ENCODE results near the gene NFAM1.
A peak's percentile ranks its signal among the peaks of the same experiment; 100 is the strongest.

The NFAM1 gene

DNA sequence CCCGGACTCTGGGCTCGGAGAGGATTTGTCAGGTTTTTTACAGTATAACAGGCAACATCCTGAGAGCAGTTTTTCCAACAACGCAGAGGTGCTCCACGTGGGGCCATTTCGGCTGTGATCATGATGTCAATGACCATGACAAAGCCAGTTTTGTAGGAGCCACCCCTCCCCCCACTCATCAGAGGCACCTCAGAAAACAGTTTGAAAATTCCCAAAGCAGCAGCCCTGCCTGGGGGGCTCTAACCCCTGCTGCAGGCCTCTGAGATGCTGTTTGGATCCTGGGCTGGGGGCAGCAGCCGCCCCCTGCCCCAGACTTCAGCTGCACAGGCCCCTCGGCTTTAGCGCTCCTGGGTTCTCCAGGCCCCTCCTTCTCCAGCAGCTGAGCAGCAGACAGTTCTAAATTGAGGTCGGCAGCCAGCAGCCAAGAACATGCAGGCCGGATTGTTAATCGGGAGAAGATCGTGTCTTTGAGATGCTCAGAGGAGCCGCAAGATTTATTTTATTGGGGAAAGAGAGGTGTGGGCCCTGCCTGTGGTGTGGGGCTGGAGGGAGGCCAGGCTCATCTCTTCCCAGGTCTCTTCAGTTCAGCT, 19.4 kb downstream of the NFAM1 start:
- DNase-seq, result no peak

GRCh38 chr22:42410708-42411107, 21.5 kb downstream of the NFAM1 start:
- no peak for DNase-seq

DNA sequence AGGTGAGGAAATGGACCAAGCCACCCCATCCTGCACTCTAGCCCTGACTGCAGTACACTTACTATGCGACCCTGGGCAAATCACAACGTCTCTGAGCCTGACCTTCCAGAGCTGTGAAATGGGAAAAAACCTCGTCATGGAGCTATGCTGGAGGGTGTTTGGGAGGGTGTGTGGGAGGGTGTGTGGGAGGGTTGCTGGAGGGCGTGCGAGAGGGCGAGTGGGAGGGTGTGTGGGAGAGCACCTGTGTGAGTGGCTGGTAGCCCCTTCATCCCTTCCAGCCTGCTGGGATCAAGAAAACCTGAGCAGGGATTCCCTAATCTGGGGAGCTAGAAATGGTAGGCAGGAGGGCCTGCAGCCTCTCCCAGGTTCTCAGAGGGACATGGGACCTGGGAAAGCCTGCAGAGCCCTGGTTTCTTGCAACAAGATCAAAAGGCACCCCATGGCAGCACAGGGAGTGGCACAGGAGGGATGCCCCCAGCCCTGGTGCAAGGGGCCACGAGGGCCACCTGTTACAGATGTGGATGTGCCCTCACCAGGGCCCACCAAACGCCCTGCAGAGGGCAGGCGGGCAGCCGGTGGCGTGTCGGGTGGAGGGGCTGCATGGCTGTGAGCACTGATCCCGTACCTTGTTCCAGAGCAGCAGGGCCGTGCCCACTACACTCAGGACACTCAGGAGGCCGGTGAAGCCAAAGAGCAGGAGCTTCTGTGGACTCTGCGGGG, 23.2 kb downstream of the NFAM1 start:
- no peak for DNase-seq

- DNase-seq, result no peak
Measured at GRCh38 chr22:42408276-42408675, 23.9 kb downstream of the NFAM1 start.

DNA sequence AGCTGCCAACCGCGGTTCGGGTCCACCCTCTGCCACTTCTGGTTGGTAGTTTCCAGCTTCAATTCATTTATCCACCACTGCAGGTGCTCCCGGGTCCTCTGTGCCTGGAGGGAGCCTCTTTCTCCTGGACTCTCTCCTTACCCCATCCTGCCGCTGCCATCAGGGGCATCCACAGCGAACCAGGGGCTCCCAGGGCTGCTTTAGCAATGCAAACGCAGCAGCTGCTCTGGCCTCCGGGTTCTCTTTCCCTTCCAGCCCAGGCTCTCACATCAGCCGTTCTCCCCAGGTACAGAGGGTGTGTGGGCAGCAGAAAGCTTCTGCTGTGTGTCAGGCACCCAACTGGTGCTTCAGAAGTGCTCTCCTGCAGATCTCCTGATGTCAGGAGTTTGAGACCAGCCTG, 27.9 kb downstream of the NFAM1 start:
- DNase-seq, result no peak

DNA sequence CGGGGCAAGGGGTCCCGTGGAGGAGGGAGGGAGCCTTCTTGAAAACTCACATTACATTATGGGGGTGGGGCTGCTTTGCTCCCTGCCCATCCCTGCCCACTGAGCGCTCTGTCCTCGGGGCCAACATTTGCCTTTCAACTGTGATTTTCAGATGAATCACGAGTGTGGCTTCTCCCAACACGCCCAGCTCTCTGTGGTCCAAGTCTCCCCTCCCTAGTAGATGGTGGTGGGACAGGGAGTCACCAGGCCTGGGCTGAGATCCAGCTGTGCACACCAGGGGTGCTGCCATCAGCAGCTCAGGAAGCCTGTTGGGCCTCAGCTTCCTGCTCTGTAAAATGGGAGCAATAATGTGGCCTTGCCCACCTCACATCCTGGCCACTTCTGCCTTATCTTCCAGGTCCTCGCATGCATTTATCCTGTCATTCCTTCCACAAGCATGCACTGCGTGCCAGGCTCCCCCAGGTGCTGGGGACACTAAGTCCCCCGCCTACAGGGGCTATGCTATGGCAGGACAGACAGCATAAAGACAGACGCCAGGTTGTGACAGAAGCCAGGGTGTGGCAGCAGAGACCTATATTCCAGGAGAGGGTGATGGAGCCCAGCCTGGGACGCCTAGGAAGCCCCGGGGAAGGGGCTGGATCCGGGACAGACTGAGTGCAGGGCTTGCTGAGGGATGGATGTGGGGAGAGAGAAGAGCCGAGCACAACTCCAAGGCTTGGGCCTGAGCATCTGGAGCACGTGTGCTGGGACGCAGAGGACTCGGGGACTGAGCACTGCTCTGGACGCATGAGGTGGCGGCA, 30.5 kb downstream of the NFAM1 start:
- DNase-seq, result no peak

DNA sequence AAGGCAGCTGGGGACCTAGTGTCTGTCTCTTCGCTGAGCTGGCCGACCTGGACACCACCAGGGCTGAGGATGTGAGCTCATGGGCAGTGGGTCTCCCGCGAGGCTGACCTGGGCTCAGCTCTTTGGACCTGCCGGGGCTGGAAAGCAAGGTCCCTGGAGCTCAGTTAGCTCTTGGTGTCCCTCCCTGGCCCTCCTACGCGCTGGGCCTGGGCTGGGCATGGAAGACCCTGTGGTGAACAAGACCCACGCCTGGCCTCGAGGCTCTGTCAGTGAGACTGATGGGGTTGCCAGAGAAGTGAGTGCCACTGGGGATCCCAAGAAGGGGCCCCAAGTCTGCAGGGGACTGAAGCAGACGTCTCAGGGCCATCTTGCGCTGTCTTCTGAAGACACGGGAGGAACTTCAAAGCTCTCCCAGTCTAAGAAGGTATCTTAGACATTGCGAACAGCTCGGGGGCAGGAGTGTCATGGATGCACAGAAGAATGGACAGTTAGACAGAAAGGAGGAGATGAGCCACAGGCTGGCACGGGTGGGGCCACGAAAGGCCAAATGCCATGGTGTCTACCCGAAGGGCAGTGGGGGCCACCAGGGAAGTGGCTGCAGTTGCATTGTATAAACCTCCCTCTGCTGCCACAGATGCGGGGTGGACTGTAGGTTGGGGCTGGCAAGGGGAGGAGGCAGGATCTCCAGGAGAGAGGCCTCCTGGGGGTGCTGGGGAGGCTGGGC, 31.2 kb downstream of the NFAM1 start:
- DNase-seq, result no peak

DNA sequence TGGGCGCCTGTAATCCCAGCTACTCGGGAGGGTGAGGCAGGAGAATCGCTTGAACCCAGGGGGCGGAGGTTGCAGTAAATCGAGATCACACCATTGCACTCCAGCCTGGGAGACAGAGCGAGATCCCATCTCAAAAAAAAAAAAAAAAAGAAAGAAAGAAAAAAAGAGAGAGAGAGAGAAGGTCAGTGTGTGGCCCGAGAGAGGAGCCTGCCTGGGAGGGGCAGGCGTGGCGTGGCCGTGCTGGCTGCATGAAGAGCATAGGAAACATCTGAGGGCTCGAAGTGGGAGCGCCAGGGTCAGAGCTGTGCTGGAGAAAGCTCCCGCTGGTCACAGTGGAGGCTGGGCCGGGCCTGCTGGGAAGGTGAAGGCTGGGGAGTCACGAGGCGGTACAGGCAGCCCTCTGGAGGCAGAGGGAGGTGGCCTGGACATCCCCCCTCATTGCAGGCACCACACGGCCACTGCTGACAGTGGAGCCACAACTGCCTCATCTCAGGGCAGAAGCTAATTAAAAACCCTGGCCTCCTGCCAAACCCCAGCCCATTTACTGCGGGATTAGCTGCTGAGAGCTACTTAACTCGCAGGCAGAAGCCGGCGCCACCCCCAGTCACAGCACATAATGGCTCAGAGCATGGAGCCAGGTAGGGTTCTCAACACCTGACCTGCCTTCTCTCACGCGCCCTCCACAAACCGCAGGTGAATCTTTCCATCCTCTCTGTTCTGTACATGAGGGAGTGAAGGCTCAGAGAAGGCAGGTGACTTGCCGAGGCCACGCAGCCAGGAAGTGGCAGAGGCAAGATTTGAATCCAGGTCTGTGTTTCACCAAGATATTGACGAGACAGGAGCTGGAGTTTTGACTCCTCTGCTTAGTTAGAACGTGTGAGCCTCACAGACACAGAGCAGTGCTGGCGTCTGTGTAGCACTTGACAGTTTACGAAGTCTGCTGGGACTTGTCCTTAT, 32.6 kb downstream of the NFAM1 start:
- DNase-seq, result peak; percentile 6

GRCh38 chr22:42397332-42398249, 34.6 kb downstream of the NFAM1 start:
- peak; percentile 86 for DNase-seq

GRCh38 chr22:42396621-42397331, 35.4 kb downstream of the NFAM1 start:
- DNase-seq, result no peak

DNA sequence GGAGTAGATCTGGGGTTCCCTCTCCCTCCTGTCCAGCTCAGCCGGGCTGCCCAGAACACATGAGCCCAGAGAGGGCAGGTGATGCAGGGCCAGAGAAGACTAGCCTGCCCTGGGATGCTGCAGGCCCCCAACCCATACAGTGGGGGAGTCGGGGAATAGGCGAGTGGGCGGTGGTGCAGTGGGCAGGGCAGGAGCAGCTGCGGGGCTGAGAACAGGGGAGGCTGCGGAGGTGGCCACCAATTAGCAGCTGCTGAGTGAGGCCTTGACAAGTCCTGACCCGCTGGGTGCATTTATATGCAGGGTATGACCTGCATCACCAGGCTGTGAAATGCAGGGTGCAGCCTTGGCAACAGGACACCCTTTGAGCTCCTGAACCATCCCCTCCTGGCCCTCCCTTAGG, 43.1 kb downstream of the NFAM1 start:
- no peak for DNase-seq

- DNase-seq, result no peak
Measured at GRCh38 chr22:42388130-42388797, 43.9 kb downstream of the NFAM1 start.

DNA sequence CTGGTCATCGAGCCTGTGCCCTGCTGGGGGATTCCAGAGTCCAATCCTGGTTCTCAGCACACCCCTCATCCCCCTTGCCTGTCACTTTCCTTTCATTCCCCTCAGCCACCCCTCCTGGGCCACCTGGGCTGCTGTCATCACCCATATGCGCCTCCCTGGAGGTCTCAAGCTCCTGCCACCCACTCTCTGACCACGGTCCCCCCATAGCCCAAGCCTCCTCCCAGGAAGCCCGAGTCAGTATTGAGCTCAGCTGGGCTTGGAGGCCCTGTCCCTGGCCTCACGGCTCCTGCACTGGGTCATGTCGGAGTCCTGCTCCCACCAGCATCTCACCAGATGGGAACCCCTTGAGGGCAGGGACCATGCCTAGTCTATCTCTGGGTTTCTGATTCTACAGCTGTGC, 44.6 kb downstream of the NFAM1 start:
- DNase-seq, result no peak

DNA sequence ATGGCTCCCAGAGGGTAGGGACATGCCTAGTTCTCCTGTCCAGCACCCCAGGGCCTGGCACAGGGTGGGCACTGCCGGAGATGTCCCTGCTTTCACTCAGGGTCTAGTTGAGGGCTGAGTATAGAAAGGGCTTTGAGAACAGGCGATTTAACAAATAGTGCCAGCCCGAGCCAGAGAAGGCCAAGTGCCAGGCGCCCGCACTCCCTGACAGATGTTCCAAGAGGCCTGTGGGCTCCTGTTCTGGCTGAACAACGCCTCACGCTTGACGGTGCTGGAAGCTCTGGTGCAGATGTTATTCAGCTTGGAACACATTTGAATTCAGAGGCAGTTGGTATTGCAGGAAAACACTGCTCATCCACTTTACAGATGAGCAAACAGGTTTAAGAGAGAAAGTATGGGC, 46.5 kb downstream of the NFAM1 start:
- DNase-seq, result no peak

- no peak for DNase-seq
Measured at GRCh38 chr22:42384506-42384905, 47.7 kb downstream of the NFAM1 start.

DNA sequence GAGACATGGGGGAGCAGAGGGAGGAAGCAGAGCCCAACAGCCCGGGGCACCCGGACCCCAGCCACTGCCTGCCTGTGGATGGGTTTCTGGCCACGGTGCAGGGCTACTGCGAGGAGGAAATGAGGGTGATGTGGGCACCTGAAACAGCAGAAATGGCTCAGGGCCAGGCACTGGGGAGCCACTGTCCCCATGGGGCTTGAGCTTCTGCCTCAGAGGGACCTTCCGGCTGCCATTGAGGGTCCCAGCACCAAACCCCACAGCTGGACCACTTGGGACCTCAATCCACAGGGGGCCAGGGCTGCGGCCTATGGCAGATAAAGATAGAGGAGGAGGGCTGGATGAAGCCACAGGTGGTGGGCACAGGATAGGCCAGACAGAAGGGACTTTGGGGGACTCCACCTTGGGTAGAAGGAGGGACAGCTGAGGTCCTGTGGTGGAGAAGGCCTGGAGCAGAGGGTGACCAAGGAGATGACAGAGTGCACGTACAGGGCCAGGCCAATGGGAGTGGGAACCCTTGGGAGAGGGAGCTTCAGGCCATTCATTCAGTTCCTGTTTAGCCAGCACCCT, 48.3 kb downstream of the NFAM1 start:
- DNase-seq, result no peak

GRCh38 chr22:42383287-42383686, 48.9 kb downstream of the NFAM1 start:
- no peak for DNase-seq

DNA sequence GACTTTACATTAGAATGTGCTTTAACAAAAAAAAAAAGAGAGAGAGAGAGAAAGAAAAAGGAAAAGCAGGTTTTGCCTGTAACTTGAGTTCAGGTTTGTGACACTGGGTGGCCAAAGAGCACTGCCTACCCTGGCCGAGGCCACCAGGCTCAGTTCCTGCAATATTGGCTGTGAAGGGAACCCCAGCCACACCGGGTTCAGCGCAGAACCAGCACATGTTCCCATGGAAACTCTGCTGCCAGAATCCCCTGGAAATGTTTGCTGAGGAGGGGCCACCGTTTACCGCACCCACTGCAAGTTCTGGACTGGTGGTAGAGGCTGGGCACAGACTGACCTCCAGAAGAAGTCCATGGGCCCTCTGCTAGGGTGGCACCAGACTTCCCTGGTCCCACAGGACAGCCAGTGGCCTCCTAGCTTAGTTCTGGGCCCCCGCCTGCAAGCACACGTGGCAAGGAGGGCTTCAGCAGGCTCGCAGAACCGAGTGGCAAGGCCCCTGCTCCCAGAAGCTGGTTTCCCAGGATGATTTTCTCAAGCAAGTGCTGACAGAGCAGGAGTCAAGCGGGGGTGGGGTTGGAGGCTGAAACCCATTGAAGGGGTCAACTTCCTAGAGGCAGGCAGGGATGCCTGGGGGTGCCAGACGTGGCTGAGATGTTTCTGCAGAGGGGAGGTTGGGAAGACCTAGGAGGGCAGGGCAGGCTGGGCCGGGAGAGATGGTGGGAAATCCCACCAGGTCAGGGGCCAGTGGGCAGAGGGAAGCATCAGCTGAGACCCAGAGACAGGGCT, 51.2 kb downstream of the NFAM1 start:
- no peak for DNase-seq

All from GF-D8 (cell line).